Mononuclear cell (primary cell): ENCODE results near the gene ZFAND5. TPM values are rescaled to one million over a fixed set of nuclear protein-coding genes. Genes with fewer than 3 reads are reported as not detected.

ENCODE experiments used
- H3K27me3 ChIP-seq: 2 replicates; pipeline ENCODE4 v1.6.0; 2011; ENCODE audit warnings: low read length, control low read depth; ENCODE audit not compliant: insufficient read depth
- H3K4me1 ChIP-seq: 2 replicates; pipeline ENCODE4 v1.5.1; 2011; ENCODE audit warnings: mild to moderate bottlenecking, low read length, control low read depth; ENCODE audit not compliant: insufficient read depth
- H3K4me3 ChIP-seq: 2 replicates; pipeline ENCODE4 v1.5.1; 2011; ENCODE audit warnings: mild to moderate bottlenecking, low read length, moderate library complexity
- H3K9me3 ChIP-seq: 2 replicates; pipeline ENCODE4 v1.5.1; 2011; ENCODE audit warnings: low read depth, mild to moderate bottlenecking, control low read depth, low read length
- total RNA-seq: library from RNA; depleted of rRNA; stranded (reverse); fragments of >200 nt; gene quantifications from one replicate; pipeline ENCODE4 v1.2.3, GENCODE V29; 2012

The ZFAND5 gene
- total RNA-seq, 1 donor = 403 TPM

DNA sequence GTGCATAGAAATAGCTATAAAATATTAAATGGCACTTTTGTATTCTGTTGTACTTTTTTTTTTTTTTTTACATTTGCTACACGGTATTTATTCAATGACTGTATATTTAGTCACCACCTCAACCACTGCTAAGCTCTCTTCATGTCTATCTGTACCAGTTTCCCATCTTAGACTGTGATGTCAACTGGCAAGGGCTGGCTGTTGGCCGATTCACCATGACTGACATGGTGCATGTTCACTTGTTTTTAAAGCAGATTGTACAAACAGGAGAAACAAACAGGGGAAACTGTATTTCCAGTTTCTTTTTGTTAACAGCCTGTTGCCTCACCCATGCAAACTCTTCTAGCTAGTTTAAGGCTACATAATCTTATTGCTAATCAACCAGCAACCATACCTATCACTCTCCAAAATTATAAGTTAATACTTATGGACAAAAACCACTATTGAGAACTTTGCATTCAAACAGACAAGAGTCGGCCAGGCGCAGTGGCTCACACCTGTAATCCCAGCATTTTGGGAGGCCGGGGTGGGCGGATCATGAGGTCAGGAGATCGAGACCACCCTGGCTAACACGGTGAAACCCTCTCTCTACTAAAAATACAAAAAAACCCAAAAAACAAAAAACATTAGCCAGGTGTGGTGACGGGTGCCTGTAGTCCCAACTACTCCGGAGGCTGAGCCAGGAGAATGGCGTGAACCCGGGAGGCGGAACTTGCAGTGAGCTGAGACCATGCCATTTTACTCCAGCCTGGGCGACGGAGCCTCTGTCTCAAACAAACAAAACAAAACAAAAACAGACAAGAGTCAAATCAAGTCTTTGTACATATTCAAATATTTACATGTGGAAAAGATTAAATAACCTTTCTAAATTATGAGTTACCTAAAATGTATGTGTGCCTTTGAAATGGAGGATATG, 13.2 kb downstream of the ZFAND5 start:
- Histone ChIP-seq H3K4me3 (no peak overlapping the region), H3K9me3 (no peaks in the 10 kb centered on the region), H3K4me1 (peaks cover 18% of the 10 kb centered on the region), H3K27me3 (no peaks in the 10 kb centered on the region)

DNA sequence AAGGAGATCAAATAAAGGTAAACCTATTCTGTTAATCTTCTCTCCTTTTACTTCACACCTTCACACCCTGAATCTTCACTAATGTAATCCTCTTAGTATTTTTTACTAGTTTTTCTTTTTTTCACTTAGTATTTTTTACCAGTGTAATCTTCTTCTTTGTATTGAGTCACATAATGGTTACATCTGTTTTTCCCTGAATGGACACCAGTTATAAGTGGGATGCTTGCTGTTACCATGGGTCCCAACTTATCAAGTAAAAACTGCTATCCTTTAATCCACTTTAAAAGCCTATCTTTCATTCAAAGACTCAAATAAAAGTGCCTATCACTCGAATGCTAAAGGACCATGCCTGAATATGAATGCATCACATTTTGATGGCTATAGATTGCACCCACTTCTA, 15.1 kb downstream of the ZFAND5 start:
- Histone ChIP-seq H3K4me1 (no peaks in the 10 kb centered on the region), H3K27me3 (no peaks in the 10 kb centered on the region), H3K4me3 (no peak overlapping the region), H3K9me3 (no peaks in the 10 kb centered on the region)

- no peaks in the 10 kb centered on the region for H3K9me3 ChIP-seq
- no peaks in the 10 kb centered on the region for H3K27me3 ChIP-seq
- H3K4me3 ChIP-seq = no peak overlapping the region
- H3K4me1 ChIP-seq = no peaks in the 10 kb centered on the region
Measured at GRCh38 chr9:72349240-72349639, 15.8 kb downstream of the ZFAND5 start.

- Histone ChIP-seq H3K4me3 (no peak overlapping the region), H3K9me3 (no peaks in the 10 kb centered on the region), H3K4me1 (peaks cover 5% of the 10 kb centered on the region), H3K27me3 (no peaks in the 10 kb centered on the region)
Measured at GRCh38 chr9:72346333-72346732, 18.7 kb downstream of the ZFAND5 start.

DNA sequence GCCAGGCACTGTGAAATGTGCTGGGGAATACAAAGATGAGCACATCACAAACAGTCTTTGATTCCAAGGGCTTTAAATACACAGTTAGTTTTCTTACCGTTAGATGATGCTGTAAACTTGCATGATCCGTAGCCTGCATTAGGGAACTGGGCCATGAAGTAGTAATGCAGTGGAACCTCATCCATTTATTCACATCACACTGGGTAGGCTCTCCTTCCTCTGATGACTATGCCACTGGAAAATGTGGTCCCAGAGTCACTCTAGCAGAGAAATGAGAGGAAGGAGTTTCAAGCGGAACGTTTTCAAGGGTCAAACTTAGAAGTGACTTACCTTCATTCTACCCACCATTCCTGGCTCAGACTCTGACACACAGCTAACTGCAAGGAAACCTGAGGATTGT, 26.4 kb downstream of the ZFAND5 start:
- Histone ChIP-seq H3K9me3 (no peaks in the 10 kb centered on the region), H3K4me3 (no peak overlapping the region), H3K27me3 (no peaks in the 10 kb centered on the region), H3K4me1 (peaks cover 6% of the 10 kb centered on the region)

DNA sequence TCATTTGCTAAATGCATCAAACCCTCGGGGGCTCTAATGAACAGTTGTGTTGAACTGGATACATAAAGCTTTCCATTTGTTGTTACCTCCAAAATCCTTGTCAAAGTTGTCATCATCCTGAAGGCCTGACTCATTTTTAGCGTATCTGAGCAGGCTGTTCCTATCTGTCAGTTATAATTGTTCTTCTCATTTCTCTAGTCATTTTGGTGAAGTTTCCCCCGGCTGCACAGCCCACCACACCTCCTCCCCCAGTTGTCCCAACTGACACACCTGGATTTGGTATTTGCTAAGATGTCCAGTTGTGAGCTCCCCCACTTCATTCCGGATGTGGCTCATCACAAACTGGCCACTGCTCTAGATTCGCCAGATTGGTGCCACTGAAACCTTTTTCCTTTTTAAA, 27.7 kb downstream of the ZFAND5 start:
- peaks cover 6% of the 10 kb centered on the region for H3K4me1 ChIP-seq
- no peaks in the 10 kb centered on the region for H3K27me3 ChIP-seq
- no peak overlapping the region for H3K4me3 ChIP-seq
- H3K9me3 ChIP-seq = no peaks in the 10 kb centered on the region

DNA sequence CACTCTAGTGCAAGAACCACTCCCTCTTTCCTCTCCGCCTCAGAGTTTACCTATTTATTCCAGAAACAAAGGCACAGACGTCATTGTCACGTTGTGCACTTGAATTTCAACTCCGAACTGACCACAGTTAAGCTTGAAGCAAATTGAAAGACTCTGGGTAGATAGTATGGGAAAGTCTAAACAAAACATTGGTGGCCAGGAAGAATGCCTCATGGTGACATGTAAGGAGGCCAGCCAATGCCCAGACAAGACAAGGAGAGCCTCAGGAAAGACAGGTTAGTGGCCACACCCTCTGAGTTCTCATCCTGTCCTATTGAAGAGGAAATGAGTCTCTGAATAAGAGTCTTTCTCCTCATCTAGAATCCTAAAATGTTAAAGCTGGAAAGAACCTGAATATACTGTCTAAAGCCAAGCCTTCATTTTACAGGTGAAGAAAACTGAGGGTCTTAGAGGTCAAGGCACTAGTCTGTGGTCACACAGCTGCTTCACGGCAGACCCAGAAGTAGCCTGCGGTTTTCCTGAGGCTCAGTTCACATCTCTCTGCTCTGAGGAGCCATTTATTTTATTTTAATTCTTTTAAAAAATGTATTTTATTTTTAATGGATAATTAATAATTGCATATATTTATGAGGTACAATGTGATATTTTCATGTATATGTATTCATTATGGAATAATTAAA, 30.2 kb downstream of the ZFAND5 start:
- Histone ChIP-seq H3K4me1 (no peaks in the 10 kb centered on the region), H3K27me3 (no peaks in the 10 kb centered on the region), H3K9me3 (no peaks in the 10 kb centered on the region), H3K4me3 (no peak overlapping the region)

GRCh38 chr9:72333709-72334108, 31.3 kb downstream of the ZFAND5 start:
- H3K9me3 ChIP-seq = no peaks in the 10 kb centered on the region
- H3K27me3 ChIP-seq = no peaks in the 10 kb centered on the region
- no peaks in the 10 kb centered on the region for H3K4me1 ChIP-seq
- no peak overlapping the region for H3K4me3 ChIP-seq

GRCh38 chr9:72333197-72333596, 31.8 kb downstream of the ZFAND5 start:
- H3K9me3 ChIP-seq = no peaks in the 10 kb centered on the region
- H3K27me3 ChIP-seq = no peaks in the 10 kb centered on the region

DNA sequence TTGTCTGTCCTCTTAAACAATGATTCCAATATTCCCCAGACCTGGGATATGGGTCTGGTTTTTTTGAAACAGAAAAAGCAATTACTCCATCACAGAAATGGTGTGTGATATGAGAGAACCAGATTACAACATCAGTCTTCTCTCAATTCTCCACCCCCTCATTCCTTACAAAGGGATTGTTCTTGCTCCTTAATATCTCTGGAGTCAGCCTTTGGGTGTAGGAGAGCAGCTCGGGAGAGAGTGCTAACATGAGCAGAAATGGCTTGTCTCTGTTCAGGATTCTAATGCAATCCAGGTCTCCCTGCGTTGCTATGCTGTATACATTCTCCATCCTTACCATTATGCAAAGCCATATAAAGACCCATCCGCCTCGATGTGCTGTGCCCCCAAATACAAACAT, 32.7 kb downstream of the ZFAND5 start:
- Histone ChIP-seq H3K4me3 (no peak overlapping the region), H3K9me3 (no peaks in the 10 kb centered on the region), H3K4me1 (no peaks in the 10 kb centered on the region), H3K27me3 (no peaks in the 10 kb centered on the region)

More at GRCh38 chr9:72333197-72333596, 31.8 kb downstream of the ZFAND5 start:
- H3K4me3 ChIP-seq = no peak overlapping the region
- no peaks in the 10 kb centered on the region for H3K4me1 ChIP-seq

DNA sequence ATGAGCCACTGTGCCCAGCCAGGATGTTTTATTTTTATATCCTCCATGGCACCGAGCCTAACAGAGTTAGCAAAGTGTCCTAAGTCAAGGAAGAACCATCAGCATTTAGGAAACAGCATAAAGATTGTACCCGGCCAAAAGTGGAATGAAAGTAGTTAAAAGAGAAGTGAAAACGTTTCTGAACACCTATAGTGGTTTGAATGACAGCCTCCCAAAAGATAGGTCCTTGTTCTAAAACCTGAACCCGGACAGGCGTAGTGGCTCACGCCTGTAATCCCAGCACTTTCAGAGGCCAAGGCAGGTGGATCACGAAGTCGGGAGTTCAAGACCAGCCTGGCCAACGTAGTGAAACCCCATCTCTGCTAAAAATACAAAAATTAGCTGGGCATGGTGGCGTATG, 37.4 kb downstream of the ZFAND5 start:
- H3K4me1 ChIP-seq = peaks cover 5% of the 10 kb centered on the region
- no peak overlapping the region for H3K4me3 ChIP-seq
- H3K27me3 ChIP-seq = no peaks in the 10 kb centered on the region
- H3K9me3 ChIP-seq = no peaks in the 10 kb centered on the region

DNA sequence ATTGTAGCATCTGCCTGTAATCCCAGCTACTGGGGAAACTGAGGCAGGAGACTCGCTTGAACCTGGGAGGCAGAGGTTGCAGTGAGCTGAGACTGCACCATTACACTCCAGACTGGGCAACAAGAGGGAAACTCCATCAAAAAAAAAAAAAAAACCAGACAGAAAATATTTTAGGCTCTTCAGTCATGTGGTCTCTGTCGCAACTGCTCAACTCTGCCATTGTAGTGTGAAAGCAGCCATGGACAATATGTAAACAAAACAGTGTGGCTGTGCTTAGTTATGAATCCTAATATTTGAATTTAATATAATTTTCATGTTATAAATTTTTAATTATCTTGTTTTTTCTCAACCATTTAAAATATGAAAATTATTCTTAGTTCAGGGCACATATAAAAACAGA, 38.4 kb downstream of the ZFAND5 start:
- H3K9me3 ChIP-seq = no peaks in the 10 kb centered on the region
- H3K4me3 ChIP-seq = no peak overlapping the region
- H3K4me1 ChIP-seq = peaks cover 5% of the 10 kb centered on the region
- H3K27me3 ChIP-seq = no peaks in the 10 kb centered on the region

- Histone ChIP-seq H3K4me1 (peaks cover 5% of the 10 kb centered on the region), H3K27me3 (no peaks in the 10 kb centered on the region), H3K9me3 (no peaks in the 10 kb centered on the region), H3K4me3 (no peak overlapping the region)
Measured at GRCh38 chr9:72324974-72325373, 40.0 kb downstream of the ZFAND5 start.

- peaks cover 5% of the 10 kb centered on the region for H3K4me1 ChIP-seq
- no peaks in the 10 kb centered on the region for H3K27me3 ChIP-seq
- no peaks in the 10 kb centered on the region for H3K9me3 ChIP-seq
- H3K4me3 ChIP-seq = no peak overlapping the region
Measured at GRCh38 chr9:72322678-72323077, 42.3 kb downstream of the ZFAND5 start.

- H3K4me1 ChIP-seq = peaks cover 5% of the 10 kb centered on the region
- no peaks in the 10 kb centered on the region for H3K9me3 ChIP-seq
- H3K27me3 ChIP-seq = no peaks in the 10 kb centered on the region
Measured at GRCh38 chr9:72322259-72322658, 42.7 kb downstream of the ZFAND5 start.

More at GRCh38 chr9:72322259-72322658, 42.7 kb downstream of the ZFAND5 start:
- no peak overlapping the region for H3K4me3 ChIP-seq
